MCF 10A (cell line): ENCODE measurements around the gene MYLK. TPM values are rescaled to one million over a fixed set of nuclear protein-coding genes. Genes with fewer than 3 reads are reported as not detected.

ENCODE experiments used
- BruUV-seq: library from RNA; stranded (reverse); fragments of 400-500 nt; replicated peaks from 2 replicates; lab custom pipeline; 2021; lab: Mats Ljungman, UMichigan
- CTCF ChIA-PET: fragments of 300-600 bp; sonication (Branson Sonifier 250); formaldehyde crosslinking; extraction: SDS; loops from one replicate; lab custom pipeline; 2021; ENCODE audit warnings: antibody characterized with exemption, inconsistent platforms; lab: Yijun Ruan, JAX
- POLR2A ChIA-PET: fragments of 300-600, 350-650 bp; sonication (Branson Sonifier 250); formaldehyde crosslinking; extraction: SDS; loops from one replicate; lab custom pipeline; 2020; ENCODE audit warnings: antibody characterized with exemption, inconsistent platforms; lab: Yijun Ruan, JAX
- DNase-seq: peaks from one replicate; pipeline ENCODE4 v3.0.0-alpha.2; 2018; ENCODE audit not compliant: unreplicated experiment
- H3K27ac Mint-ChIP-seq: one replicate; pipeline ENCODE4 v1.8.0; 2022; ENCODE audit warnings: mild to moderate bottlenecking, low read depth, mixed read lengths; ENCODE audit not compliant: unreplicated experiment
- H3K27me3 Mint-ChIP-seq: one replicate; pipeline ENCODE4 v1.8.0; 2022; ENCODE audit warnings: mixed read lengths; ENCODE audit not compliant: insufficient read depth, unreplicated experiment
- H3K36me3 Mint-ChIP-seq: one replicate; pipeline ENCODE4 v1.8.0; 2022; ENCODE audit warnings: mild to moderate bottlenecking, moderate library complexity, mixed read lengths; ENCODE audit not compliant: insufficient read depth, unreplicated experiment
- H3K4me1 Mint-ChIP-seq: one replicate; pipeline ENCODE4 v1.8.0; 2022; ENCODE audit warnings: mixed read lengths; ENCODE audit not compliant: insufficient read depth, unreplicated experiment
- H3K4me3 Mint-ChIP-seq: one replicate; pipeline ENCODE4 v1.8.0; 2022; ENCODE audit warnings: mild to moderate bottlenecking, moderate library complexity, mixed read lengths; ENCODE audit not compliant: unreplicated experiment
- H3K9me3 Mint-ChIP-seq: one replicate; pipeline ENCODE4 v1.8.0; 2022; ENCODE audit warnings: mixed read lengths; ENCODE audit not compliant: unreplicated experiment
- intact Hi-C: fragments of 100-400 bp; cut with micrococcal nuclease; formaldehyde crosslinking; loops from 2 replicates; pipeline ENCODE4 v1.14.1; 2022
- total RNA-seq: library from RNA; stranded (reverse); gene quantifications from 2 replicates; pipeline ENCODE4 v1.2.3, GENCODE V29; 2022
- TF ChIP-seq, protein P1 (sequence below): fragments of 200-600 bp; IDR thresholded peaks from one replicate; pipeline ENCODE4 v1.8.0; 2022; ENCODE audit warnings: antibody characterized with exemption, mild to moderate bottlenecking; ENCODE audit not compliant: unreplicated experiment

Gene MYLK
- total RNA-seq, 1 experiment from 2014 or later = 2.3 TPM

DNA sequence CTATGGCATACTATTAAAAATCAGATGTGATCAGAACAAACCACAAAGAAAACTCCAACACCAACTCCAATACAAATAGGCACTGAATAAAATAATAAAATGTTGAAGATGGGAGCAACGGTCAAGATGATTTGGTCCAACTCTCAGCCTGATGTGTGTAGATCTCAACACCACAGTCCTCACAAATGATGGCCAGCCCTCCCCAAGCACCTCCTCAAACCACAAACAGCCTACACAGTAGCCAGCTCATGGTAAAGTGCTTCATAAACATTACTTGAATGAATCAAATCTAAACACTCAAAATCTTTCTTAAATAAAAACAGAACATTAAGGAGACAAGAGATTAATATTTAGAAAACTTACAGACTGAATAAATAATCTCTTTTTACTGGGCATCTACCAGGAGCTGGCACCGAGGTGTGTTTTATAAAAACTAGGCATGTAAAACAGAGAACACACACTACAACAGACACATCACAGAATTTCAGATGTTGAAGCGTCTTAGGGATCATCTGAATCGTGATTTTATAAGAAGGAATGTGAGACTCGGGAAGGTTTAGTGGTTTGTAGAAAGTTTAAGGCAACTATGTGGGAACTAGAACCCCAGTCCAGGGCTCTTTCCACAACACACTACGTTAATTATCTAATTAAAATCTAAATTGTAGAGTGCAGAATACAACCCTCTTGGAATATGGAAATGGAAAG, 102.4 kb downstream of the MYLK start:
- Mint-ChIP-seq H3K9me3 (no peaks in the 10 kb centered on the region), H3K4me3 (no peak overlapping the region), H3K27me3 (no peaks in the 10 kb centered on the region), H3K4me1 (no peaks in the 10 kb centered on the region), H3K27ac (no peak overlapping the region), H3K36me3 (peaks cover 6% of the 10 kb centered on the region)
- intact Hi-C loops = no loop called here
- TF ChIP-seq, protein P1, sequence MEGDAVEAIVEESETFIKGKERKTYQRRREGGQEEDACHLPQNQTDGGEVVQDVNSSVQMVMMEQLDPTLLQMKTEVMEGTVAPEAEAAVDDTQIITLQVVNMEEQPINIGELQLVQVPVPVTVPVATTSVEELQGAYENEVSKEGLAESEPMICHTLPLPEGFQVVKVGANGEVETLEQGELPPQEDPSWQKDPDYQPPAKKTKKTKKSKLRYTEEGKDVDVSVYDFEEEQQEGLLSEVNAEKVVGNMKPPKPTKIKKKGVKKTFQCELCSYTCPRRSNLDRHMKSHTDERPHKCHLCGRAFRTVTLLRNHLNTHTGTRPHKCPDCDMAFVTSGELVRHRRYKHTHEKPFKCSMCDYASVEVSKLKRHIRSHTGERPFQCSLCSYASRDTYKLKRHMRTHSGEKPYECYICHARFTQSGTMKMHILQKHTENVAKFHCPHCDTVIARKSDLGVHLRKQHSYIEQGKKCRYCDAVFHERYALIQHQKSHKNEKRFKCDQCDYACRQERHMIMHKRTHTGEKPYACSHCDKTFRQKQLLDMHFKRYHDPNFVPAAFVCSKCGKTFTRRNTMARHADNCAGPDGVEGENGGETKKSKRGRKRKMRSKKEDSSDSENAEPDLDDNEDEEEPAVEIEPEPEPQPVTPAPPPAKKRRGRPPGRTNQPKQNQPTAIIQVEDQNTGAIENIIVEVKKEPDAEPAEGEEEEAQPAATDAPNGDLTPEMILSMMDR = no peak
- ChIA-PET POLR2A (no interaction called here), CTCF (interaction anchor here (0.6 kb wide), 1 partner anchor 11 kb away, joined by 3 read pairs; no protein-coding TSS in a partner anchor)
- DNase-seq = no peak
- BruUV-seq = no TSS peak

DNA sequence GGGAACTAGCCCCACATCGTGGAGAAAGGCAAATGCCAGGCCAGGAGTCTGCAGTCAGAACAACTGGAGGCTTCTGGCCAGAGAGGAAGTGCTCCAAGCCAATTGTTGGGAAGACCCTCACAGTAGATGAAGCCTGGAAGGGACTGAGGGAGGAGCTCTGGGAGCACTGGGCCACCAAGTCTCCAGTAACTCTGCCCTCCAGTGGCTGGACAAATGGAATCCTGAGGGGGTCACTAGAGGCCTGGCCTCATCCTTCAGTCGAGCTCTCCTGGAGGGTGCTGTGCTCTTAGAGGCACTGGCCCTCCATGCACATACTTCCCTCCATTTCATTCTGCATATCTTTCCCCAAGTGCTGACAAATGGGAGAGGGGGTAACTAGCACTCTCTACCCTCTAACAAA, 103.0 kb downstream of the MYLK start:
- ChIA-PET POLR2A (no interaction called here), CTCF (no interaction called here)
- Mint-ChIP-seq H3K27ac (no peak overlapping the region), H3K4me1 (no peaks in the 10 kb centered on the region), H3K9me3 (no peaks in the 10 kb centered on the region), H3K4me3 (no peak overlapping the region), H3K36me3 (peaks cover 6% of the 10 kb centered on the region), H3K27me3 (no peaks in the 10 kb centered on the region)
- TF ChIP-seq, protein P1 = no peak
- BruUV-seq = no TSS peak
- intact Hi-C loops = no loop called here
- DNase-seq = peak; percentile 14

DNA sequence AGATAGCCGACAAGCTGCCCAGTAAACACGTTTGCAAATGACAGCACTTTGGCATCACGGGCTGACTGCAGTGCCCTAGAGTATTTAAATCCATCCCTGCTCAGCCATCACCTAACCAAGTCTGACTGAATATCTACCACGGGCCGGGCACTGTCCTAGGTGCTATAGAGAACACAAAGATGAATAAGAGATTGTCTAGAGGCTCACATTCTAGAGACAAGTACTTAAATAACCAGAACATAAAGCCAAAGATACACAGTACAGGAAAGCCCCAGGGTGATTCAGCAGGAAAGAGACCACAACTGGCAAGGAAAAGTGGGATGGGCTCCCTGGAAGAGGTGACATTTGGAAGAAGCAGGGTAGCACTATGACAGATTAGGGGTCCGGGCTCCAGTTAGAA, 103.5 kb downstream of the MYLK start:
- H3K27me3 Mint-ChIP-seq = no peaks in the 10 kb centered on the region
- peaks cover 6% of the 10 kb centered on the region for H3K36me3 Mint-ChIP-seq
- BruUV-seq = no TSS peak
- no peak overlapping the region for H3K27ac Mint-ChIP-seq
- H3K4me1 Mint-ChIP-seq = no peaks in the 10 kb centered on the region
- H3K4me3 Mint-ChIP-seq = no peak overlapping the region
- no peak for DNase-seq
- no peaks in the 10 kb centered on the region for H3K9me3 Mint-ChIP-seq
- POLR2A ChIA-PET = no interaction called here
- TF ChIP-seq, protein P1 = no peak
- CTCF ChIA-PET = no interaction called here
- intact Hi-C loops = no loop called here

DNA sequence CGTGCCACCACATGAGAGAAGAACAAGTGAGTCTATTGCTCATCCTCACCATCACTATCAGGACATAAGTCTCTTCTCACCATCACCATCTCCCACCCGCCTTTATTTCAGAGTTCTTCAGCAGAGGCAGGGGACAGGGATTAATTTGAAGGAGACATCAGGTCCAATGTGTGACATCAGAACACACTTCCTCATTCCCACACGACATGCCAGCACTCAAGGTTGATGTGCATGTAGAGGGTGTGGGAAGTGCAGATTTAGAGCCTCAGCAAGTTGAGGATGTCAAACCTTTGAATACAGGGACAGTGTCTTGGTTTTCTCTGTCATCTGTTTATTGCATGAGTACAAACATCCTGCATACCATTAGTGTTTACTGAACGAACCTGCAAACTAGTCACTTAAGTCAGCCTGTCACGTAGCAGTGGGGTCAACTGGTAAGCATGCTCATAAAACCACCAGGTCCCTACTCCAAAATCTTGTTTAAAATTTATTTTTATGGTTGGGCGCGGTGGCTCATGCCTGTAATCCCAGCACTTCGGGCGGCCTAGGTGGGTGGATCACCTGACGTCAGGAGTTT, 104.4 kb downstream of the MYLK start:
- intact Hi-C loops = no loop called here
- no peaks in the 10 kb centered on the region for H3K4me1 Mint-ChIP-seq
- H3K36me3 Mint-ChIP-seq = peaks cover 6% of the 10 kb centered on the region
- H3K27me3 Mint-ChIP-seq = no peaks in the 10 kb centered on the region
- BruUV-seq = no TSS peak
- H3K9me3 Mint-ChIP-seq = no peaks in the 10 kb centered on the region
- CTCF ChIA-PET = no interaction called here
- no peak overlapping the region for H3K4me3 Mint-ChIP-seq
- no peak for DNase-seq
- POLR2A ChIA-PET = no interaction called here
- H3K27ac Mint-ChIP-seq = no peak overlapping the region
- TF ChIP-seq, protein P1 = no peak
